Astrocyte of the spinal cord (primary cell): Measurements from ENCODE around the gene PRSS2.
"Not testable (repeated sequence)": the region's sequence is repeated elsewhere in the genome, so short reads cannot be mapped to it uniquely, and the experiment has no call there.

Experiments
- DNase-seq: peaks from one replicate; pipeline ENCODE4 v3.0.0; 2011; ENCODE audit warnings: low read depth, low spot score
- H3K4me3 ChIP-seq: 2 replicates; pipeline ENCODE4 v1.5.1; 2011; ENCODE audit warnings: low read depth, mild to moderate bottlenecking, low read length, moderate library complexity
- in situ Hi-C: cut with HindIII; loops from 2 replicates; pipeline ENCODE4 v1.10.0; 2017; ENCODE audit warnings: low sequenced_read_pairs
- TF ChIP-seq, protein P1 (sequence below): IDR thresholded peaks from 2 replicates; pipeline ENCODE4 v1.5.1; 2012; ENCODE audit warnings: low read depth, mild to moderate bottlenecking, low read length, inconsistent platforms

Gene PRSS2

DNA sequence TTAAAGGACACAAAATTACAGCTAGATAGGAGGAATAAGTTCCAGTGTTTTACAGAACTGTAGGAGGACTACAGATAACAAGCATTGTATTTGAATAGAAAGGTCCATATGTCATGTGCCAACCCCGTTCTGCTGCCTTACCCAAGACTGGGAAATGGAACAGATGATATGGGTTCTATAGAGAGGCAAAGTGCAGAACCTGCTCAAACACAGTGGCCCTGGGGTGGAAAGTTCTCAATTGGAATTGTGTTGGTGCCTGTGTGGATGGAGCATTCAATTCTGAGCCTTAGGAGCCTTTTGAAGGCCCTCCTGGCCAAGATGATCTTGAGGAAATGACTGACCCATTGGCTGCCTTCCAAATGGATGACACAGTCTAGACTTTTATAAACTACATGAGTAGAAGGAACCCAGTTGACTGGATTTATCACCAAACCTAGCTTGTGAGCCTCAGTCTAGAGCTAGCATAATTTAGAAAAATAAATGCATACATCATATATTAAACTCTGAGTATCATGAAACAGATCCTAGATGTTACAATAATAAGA, 25.6 kb upstream of the PRSS2 start:
- H3K4me3 ChIP-seq = no peak overlapping the region
- in situ Hi-C loops = no loop called here
- DNase-seq = no peak
- TF ChIP-seq, protein P1, sequence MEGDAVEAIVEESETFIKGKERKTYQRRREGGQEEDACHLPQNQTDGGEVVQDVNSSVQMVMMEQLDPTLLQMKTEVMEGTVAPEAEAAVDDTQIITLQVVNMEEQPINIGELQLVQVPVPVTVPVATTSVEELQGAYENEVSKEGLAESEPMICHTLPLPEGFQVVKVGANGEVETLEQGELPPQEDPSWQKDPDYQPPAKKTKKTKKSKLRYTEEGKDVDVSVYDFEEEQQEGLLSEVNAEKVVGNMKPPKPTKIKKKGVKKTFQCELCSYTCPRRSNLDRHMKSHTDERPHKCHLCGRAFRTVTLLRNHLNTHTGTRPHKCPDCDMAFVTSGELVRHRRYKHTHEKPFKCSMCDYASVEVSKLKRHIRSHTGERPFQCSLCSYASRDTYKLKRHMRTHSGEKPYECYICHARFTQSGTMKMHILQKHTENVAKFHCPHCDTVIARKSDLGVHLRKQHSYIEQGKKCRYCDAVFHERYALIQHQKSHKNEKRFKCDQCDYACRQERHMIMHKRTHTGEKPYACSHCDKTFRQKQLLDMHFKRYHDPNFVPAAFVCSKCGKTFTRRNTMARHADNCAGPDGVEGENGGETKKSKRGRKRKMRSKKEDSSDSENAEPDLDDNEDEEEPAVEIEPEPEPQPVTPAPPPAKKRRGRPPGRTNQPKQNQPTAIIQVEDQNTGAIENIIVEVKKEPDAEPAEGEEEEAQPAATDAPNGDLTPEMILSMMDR = no peak

DNA sequence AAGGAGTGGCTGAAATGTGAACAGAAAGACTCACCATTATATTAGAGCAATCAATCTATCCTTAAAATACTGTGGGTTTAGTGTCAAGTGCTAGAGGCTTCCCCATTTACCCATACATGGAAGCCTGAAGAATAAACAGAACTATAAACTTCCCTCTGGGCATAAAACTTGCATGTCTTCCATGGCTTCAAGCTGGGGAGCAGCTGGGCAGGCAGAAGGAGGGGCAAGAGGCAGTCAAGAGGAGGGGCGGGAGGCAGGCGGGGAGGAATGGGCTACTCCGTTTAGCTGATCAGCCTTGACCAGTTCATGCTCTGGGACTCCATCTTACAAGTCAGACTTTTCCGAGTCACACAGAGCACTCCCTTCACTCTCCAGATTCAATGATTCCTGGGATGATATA, 25.0 kb upstream of the PRSS2 start:
- H3K4me3 ChIP-seq = no peak overlapping the region
- in situ Hi-C loops = no loop called here
- DNase-seq = no peak
- TF ChIP-seq, protein P1 = no peak

DNA sequence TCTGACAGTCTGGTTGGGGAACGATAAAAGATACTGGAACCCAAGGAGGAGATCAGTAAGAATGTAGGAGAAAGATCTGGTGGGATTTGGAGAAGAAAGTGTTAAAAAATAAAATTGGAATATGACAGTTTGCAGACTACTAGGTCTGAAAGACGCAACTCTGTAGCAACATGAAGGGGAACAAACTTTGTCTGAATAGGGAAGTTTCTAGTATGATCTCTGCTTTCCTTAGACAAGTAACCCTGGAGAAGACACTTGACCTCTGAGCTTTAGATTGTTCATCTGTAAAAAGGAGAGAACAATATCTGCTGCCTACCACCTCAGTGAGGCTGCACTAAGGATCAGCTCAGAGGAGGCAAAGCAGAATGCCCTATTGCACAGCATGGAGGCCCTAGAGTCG, 24.5 kb upstream of the PRSS2 start:
- no peak for DNase-seq
- TF ChIP-seq, protein P1 = no peak
- no peak overlapping the region for H3K4me3 ChIP-seq
- in situ Hi-C loops = no loop called here

DNA sequence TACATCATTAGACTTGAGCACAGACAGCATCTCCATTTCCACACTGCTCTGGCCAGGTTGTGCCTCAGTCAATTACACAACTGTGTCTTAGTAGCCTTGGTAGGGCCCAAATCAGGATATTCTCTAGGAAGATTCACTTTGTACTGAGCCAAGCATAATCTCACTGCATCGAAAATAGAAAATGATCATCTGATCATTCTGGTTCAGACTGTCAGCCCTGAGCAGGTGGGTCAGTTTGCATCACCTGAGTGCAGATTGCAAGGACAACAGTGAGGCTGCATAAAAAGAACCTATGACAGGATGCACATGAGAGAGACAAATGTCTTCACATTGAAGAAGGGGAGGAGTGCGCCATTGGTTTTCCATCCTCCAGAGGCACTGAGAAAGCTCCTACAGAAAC, 22.4 kb upstream of the PRSS2 start:
- H3K4me3 ChIP-seq, DNase-seq, in situ Hi-C loops: not testable (repeated sequence)

DNA sequence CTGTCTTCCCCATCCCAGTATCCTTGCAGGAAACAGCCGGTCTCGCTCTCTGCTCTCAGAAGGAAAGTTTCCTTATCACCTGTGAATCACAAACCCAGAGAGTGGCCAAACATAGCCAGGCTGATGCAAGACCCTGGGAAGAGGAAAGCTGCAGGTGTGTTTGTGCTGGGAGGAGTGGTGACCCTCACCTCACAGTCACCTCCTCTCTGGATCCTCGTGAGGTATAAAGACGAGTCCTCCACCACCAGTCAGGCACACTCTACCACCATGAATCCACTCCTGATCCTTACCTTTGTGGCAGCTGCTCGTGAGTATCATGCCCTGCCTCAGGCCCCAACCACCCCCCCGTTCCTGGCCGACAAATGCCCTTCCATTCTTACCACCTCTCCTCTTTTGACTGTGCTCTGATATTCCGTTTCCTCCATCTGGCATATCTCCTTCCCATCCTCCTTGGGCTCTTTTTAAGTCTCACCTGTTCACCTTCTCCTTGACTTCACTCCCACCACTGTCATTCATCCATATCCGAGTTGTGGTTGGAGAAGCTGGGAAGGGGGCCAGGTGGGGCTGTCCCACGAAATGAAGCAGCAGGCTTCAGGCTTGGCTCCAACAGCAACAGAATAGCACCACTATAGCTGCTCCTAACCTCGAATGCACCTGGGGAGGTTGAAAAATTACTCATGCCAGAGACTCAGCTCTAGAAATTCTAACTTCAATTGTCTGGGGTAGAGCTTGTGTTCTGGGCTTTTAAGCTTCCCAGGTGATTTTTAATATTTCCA, 21.4 kb upstream of the PRSS2 start, which contains the start of gene PRSS1:
PRSS1 (plus strand) TSS at position 255 of the 776 bp plus-strand sequence; CDS start at position 268, 13 bp downstream.
- in situ Hi-C loops = no loop called here
- TF ChIP-seq, protein P1 = no peak
- no peak within 1 kb of the TSS for H3K4me3 ChIP-seq
- no peak for DNase-seq

DNA sequence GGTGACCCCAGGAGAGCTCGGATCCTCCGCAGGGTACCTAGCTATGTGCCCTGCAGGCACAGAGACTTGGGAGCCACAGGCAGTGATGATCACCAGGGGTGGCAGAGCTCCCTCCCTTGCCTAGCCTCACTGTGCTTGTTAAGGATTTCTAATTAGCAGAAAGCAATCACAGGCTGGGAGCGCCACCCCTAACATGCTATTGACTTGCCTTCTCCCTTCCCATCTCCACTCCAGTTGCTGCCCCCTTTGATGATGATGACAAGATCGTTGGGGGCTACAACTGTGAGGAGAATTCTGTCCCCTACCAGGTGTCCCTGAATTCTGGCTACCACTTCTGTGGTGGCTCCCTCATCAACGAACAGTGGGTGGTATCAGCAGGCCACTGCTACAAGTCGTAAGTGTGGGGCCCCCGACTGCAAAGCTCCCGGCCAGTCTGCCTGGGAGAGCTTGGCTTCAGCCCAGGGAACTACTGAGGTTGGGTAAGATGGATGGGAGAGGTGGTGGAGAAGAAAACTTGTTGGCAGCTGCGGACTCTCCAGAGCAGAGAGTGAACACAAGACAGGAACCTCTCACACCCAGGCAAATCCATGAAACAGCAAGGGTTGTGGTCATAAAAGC, 20.3 kb upstream of the PRSS2 start:
- TF ChIP-seq, protein P1 = no peak
- H3K4me3 ChIP-seq = no peak overlapping the region
- DNase-seq = no peak
- in situ Hi-C loops = no loop called here

DNA sequence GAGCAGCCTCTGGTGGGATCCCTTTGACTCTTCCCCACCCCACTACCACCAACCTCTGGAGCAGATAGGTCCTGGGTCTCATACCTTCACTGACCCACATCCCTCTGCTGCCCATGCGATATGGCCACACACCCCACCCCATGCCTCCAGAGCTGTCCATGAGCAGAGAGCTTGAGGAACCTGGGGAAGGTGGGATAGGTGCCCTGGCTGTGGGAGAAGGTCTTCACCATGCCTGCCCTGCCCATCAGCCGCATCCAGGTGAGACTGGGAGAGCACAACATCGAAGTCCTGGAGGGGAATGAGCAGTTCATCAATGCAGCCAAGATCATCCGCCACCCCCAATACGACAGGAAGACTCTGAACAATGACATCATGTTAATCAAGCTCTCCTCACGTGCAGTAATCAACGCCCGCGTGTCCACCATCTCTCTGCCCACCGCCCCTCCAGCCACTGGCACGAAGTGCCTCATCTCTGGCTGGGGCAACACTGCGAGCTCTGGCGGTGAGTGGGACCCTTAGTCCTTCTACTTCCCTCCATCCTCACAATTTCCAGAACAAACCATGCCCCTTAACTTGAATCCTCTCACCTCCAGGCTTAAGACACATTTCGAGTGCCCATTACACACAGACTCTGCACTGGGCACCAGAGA, 19.1 kb upstream of the PRSS2 start:
- DNase-seq, in situ Hi-C loops, H3K4me3 ChIP-seq: not testable (repeated sequence)
